Effector memory CD4-positive, alpha-beta T cell (primary cell): ENCODE measurements around the gene OR51D1.

ENCODE experiments used
- DNase-seq, 3 donors: peaks; one replicate each; pipeline ENCODE4 v3.0.0-alpha.2; 2020
- H3K27ac ChIP-seq: 2 replicates; pipeline ENCODE4 v1.7.0; 2013; ENCODE audit warnings: mild to moderate bottlenecking, low read length, moderate library complexity; ENCODE audit not compliant: insufficient read depth, poor library complexity, severe bottlenecking
- H3K27me3 ChIP-seq: replicated peaks from 2 replicates; pipeline ENCODE4 v1.7.0; 2013; ENCODE audit warnings: mild to moderate bottlenecking, low read length; ENCODE audit not compliant: insufficient read depth, control insufficient read depth, poor library complexity, severe bottlenecking
- H3K36me3 ChIP-seq: 2 replicates; pipeline ENCODE4 v1.7.0; 2013; ENCODE audit warnings: mild to moderate bottlenecking, low read length, moderate library complexity; ENCODE audit not compliant: control insufficient read depth, insufficient read depth
- H3K4me1 ChIP-seq: 2 replicates; pipeline ENCODE4 v1.7.0; 2013; ENCODE audit warnings: low read length, mild to moderate bottlenecking; ENCODE audit not compliant: control insufficient read depth, insufficient read depth, poor library complexity, severe bottlenecking
- H3K4me3 ChIP-seq: 2 replicates; pipeline ENCODE4 v1.7.0; 2013; ENCODE audit warnings: low read length, low read depth, mild to moderate bottlenecking; ENCODE audit not compliant: insufficient read depth, poor library complexity, severe bottlenecking
- H3K9me3 ChIP-seq: 2 replicates; pipeline ENCODE4 v1.7.0; 2013; ENCODE audit warnings: mild to moderate bottlenecking, low read length, moderate library complexity; ENCODE audit not compliant: control insufficient read depth

The OR51D1 gene

DNA sequence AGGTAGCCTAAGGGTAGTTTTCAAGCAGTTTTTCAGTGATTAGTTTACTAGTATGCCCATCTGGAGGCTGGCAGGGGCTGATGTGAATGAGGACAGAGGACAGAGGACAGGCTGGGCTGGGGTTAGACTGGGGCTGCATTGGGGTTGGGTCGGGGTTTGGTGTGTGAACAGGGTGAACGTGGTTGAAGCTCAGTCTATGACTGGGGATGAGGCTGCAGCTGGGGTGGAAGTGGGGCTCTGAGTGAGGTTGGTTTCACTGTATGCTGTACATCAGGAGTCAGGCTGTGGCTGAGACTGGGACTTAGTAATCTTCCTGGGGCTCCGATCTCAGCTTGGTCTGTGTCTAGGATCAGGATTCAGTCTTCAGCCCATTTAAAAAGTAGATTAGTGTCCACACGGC, 7.0 kb downstream of the OR51D1 start:
- H3K27me3 ChIP-seq: no peaks in the 10 kb centered on the region
- no peaks in the 10 kb centered on the region for H3K4me1 ChIP-seq
- no peak for DNase-seq
- H3K27ac ChIP-seq: no peak overlapping the region
- no peaks in the 10 kb centered on the region for H3K9me3 ChIP-seq
- no peaks in the 10 kb centered on the region for H3K36me3 ChIP-seq
- H3K4me3 ChIP-seq: no peak overlapping the region

DNA sequence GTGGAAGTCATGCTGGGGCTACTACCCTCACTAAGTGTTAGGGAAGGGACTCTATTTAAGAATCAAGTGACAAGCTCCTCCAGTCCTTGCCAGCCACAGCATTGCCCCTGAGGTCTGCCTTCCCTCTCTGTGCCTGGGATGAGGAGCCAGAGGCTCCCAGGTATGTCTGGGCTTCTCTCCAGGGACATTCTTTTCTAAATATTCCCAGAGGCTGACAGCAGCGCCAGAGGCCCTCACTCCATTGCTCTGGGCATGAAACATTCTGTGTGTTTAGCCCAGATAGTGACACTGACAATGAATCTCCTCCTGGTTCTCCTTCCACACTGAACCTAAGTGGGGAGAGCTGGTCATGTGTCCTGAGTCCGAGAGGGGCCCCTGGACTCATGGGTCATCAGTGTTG, 8.7 kb downstream of the OR51D1 start:
- no peaks in the 10 kb centered on the region for H3K9me3 ChIP-seq
- H3K27ac ChIP-seq: no peak overlapping the region
- no peaks in the 10 kb centered on the region for H3K27me3 ChIP-seq
- no peaks in the 10 kb centered on the region for H3K36me3 ChIP-seq
- H3K4me3 ChIP-seq: no peak overlapping the region
- no peaks in the 10 kb centered on the region for H3K4me1 ChIP-seq
- DNase-seq: no peak

DNA sequence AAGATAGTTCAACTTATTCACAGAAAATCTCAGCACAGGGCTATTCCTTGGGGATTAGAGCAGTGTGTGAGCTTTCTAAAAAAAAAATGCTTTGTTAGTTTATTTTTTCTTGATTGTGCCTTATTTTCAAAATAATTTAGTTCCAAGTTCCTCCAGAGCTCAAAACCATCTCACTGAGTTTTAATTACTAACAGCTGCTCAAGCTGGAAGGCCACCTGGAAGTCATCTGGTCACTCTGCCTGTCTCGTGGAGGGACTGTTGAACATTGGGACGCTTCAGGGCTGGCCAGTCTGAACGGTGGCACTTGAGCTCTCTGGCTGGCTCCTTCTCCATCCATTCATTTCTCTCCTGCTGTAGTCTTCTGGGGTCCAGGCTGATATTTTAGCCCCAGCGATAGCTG, 10.5 kb downstream of the OR51D1 start:
- no peaks in the 10 kb centered on the region for H3K9me3 ChIP-seq
- no peaks in the 10 kb centered on the region for H3K4me1 ChIP-seq
- H3K27ac ChIP-seq: no peak overlapping the region
- H3K27me3 ChIP-seq: no peaks in the 10 kb centered on the region
- H3K36me3 ChIP-seq: no peaks in the 10 kb centered on the region
- H3K4me3 ChIP-seq: no peak overlapping the region
- no peak for DNase-seq

DNA sequence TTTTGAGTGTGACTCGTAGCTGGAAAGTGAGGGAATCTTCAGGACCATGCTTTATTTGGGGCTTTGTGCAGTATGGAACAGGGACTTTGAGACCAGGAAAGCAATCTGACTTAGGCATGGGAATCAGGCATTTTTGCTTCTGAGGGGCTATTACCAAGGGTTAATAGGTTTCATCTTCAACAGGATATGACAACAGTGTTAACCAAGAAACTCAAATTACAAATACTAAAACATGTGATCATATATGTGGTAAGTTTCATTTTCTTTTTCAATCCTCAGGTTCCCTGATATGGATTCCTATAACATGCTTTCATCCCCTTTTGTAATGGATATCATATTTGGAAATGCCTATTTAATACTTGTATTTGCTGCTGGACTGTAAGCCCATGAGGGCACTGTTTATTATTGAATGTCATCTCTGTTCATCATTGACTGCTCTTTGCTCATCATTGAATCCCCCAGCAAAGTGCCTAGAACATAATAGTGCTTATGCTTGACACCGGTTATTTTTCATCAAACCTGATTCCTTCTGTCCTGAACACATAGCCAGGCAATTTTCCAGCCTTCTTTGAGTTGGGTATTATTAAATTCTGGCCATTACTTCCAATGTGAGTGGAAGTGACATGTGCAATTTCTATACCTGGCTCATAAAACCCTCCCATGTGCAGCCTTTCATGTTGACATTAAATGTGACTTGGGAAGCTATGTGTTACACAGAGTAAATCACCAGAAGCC, 17.5 kb downstream of the OR51D1 start:
- no peaks in the 10 kb centered on the region for H3K4me1 ChIP-seq
- no peaks in the 10 kb centered on the region for H3K36me3 ChIP-seq
- H3K27ac ChIP-seq: no peak overlapping the region
- no peaks in the 10 kb centered on the region for H3K27me3 ChIP-seq
- H3K9me3 ChIP-seq: no peaks in the 10 kb centered on the region
- no peak overlapping the region for H3K4me3 ChIP-seq
- DNase-seq: no peak

DNA sequence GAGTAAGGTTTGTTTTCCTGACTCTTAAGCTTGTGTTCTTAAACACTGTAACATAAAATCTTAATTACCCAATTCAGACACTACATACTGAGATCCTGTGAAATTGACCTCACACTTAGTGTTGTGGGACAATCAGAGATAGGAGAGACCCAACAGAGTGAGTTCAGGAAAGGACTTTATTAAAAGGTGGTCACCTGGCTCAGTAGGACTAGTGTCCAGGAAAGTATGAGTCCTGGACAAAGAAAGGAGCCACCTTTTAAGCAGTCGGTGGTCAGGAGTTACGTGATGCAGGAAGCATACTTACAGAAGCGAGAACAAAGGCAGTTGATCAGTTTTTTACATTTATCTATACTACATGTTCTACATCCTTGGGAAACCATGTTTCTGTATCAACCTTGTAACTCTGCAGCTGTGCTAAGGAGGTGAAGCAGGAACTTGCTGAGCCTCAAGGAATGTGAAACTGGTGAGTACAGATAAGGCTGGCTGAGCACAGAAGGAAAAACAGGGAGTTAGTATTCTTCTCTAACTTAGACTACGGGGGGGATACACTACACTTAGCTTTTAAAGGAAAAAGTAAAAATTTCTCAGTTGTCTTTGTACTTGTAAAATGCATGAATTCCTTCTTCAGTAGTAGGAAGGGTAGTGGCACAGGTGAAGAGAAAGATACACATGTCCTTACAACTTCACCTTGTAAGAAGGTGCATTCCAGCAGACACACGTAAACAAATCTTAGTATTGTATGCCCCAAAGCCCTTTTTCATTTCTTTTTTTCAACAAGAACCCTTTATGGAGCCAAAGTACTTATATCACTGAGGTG, 21.6 kb downstream of the OR51D1 start:
- H3K4me3 ChIP-seq: no peak overlapping the region
- H3K4me1 ChIP-seq: no peaks in the 10 kb centered on the region
- no peaks in the 10 kb centered on the region for H3K36me3 ChIP-seq
- no peaks in the 10 kb centered on the region for H3K9me3 ChIP-seq
- no peak overlapping the region for H3K27ac ChIP-seq
- DNase-seq: no peak
- H3K27me3 ChIP-seq: no peaks in the 10 kb centered on the region

- DNase-seq: no peak
- H3K9me3 ChIP-seq: no peaks in the 10 kb centered on the region
- H3K27me3 ChIP-seq: no peaks in the 10 kb centered on the region
- no peaks in the 10 kb centered on the region for H3K4me1 ChIP-seq
- H3K27ac ChIP-seq: no peak overlapping the region
- no peak overlapping the region for H3K4me3 ChIP-seq
- no peaks in the 10 kb centered on the region for H3K36me3 ChIP-seq
Observed at GRCh38 chr11:4662876-4663275, 25.6 kb downstream of the OR51D1 start.

DNA sequence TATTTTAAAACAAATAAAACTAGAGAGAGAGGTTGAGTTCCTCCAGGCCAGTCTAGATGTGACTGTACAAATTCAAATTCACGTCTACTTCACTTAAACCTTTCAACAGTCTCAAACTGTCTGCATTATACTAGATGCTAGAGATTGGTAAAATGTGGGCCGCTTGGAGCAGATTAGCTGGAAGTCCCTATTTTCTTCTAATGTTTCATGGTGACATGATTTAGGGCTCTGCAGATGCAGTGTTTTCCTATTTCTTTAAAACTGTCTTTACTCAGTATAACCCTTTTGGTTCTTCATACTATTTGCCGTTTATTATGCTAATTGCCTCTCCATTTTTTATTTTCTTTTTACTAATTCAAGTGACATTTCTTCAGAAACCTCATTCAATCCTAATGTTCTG, 26.9 kb downstream of the OR51D1 start:
- no peak for DNase-seq

GRCh38 chr11:4664786-4665185, 27.5 kb downstream of the OR51D1 start:
- H3K4me1 ChIP-seq: no peaks in the 10 kb centered on the region
- H3K4me3 ChIP-seq: no peak overlapping the region
- H3K27ac ChIP-seq: no peak overlapping the region
- no peaks in the 10 kb centered on the region for H3K9me3 ChIP-seq
- H3K27me3 ChIP-seq: no peaks in the 10 kb centered on the region
- no peaks in the 10 kb centered on the region for H3K36me3 ChIP-seq
- DNase-seq: no peak

More for the DNA sequence above, 26.9 kb downstream of the OR51D1 start:
- Histone ChIP-seq H3K4me3 (no peak overlapping the region), H3K36me3 (no peaks in the 10 kb centered on the region), H3K4me1 (no peaks in the 10 kb centered on the region), H3K9me3 (no peaks in the 10 kb centered on the region), H3K27ac (no peak overlapping the region), H3K27me3 (no peaks in the 10 kb centered on the region)

- Histone ChIP-seq H3K36me3 (no peaks in the 10 kb centered on the region), H3K27ac (no peak overlapping the region), H3K4me3 (no peak overlapping the region), H3K4me1 (no peaks in the 10 kb centered on the region), H3K9me3 (no peaks in the 10 kb centered on the region), H3K27me3 (no peaks in the 10 kb centered on the region)
- no peak for DNase-seq
Observed at GRCh38 chr11:4665424-4665823, 28.1 kb downstream of the OR51D1 start.

GRCh38 chr11:4671741-4672140, 34.5 kb downstream of the OR51D1 start:
- Histone ChIP-seq H3K9me3 (no peaks in the 10 kb centered on the region), H3K27me3 (no peaks in the 10 kb centered on the region), H3K4me1 (no peaks in the 10 kb centered on the region), H3K36me3 (no peaks in the 10 kb centered on the region), H3K4me3 (no peak overlapping the region), H3K27ac (no peak overlapping the region)
- DNase-seq: no peak
